ENCODE data around the gene PCBD1.

PCBD1 gene

DNA sequence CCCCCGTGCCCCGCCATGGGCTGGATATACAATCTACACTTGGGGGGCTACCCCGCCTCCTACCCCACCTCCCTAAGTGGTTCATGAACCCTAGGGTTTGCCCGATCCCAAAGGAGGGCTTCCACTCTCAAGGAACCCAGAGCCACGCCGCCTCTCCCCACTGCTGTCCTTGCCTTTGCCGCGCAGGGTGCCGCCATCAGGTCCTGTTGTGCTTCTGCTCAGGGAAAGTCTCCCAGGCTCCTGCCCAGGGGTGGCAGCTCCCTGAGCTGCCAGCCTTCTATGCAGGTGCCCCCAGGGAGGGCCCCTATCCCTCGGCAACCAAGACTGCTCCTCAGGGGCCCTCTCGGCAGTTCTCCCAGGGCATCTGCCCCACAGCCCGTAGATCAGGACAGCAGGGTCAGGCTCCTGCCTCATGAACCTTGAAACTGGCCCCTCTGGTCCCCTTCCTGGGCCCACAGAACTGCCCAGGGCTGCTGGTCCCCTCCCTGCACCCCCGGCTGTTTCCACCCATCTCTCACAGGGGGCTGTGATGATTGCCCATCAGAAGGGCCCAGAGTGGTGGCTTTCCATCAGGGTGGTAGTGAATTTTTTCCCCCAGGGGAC is 13.0 kb upstream of the PCBD1 start:
- no peak for DNase-seq

DNA sequence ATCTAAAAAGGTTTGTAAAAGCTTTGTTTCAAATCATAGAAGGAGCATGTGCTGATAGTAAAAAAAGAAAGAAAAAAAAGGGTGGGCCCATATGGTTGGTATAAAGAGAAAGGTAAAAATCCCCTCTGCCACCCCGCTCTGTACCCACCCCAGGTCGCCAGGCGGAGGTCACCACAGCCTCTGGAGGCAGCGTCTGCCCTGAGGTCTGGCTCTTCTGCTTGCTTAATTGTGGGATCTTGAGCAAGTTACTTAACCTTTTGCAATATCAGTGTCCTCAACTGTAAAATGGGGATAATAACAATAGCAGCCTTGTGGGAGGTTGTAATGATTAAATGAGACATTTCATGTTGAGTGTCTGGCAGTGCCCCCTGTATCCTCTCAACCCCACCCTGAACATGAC is 10.7 kb upstream of the PCBD1 start:
- no peak for DNase-seq

DNA sequence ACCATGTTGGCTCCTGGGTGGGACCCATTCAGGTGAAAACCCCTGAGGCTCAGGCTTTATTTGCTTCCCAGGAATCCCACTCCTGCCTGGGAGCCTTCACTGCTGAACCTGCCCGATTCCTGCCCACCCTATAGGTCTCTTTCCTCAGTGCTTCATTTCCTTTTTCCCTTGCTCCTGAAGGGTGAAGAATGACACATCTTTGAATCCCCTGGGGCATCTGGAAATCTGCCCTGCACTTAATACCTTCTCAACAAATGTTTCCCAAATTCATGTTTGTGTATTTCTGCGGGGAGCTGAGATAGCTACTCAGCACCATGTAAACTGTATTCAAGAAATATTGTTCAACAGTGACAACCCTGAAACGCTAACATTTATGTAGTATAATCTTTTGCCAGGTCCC is 10.3 kb upstream of the PCBD1 start:
- no peak for DNase-seq

DNA sequence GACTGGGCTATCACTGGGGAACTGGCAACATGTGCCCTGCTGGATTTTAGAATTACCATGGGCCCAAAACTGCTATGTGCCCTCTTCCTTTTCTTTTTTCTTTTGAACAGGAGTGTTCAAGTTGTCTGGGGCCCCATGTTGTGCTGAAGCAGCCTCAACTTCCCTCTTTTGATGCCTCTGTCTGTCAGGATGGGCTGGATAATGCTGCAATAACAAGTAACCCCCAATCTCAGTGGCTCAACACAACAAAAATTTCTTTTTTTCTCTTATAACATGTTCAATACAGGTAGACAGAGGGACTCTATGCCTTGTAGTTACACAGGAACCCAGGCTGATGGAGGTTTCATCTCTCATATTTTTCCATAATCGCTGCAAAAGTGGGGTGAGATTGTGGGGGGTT is 8.2 kb upstream of the PCBD1 start:
- DNase-seq: no peak

DNA sequence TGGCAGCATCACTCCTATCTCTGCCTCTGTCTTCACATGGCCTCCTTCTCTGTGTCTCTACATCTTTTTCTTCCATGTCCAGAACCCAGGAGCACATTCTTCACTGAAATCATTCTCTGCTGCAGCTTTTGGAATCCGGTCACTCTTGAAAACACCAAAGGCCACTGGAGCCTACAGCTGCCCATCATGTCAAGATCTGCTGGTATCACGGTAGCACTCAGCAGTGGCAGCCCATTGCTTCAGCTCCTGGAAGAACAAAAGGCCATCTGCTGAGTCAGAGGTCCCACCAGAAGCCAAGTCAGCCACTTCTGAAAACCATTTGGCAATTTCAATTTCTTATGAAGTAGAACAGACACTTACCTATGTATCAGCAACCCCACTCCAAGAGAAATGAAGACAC is 6.1 kb upstream of the PCBD1 start:
- DNase-seq: no peak

DNA sequence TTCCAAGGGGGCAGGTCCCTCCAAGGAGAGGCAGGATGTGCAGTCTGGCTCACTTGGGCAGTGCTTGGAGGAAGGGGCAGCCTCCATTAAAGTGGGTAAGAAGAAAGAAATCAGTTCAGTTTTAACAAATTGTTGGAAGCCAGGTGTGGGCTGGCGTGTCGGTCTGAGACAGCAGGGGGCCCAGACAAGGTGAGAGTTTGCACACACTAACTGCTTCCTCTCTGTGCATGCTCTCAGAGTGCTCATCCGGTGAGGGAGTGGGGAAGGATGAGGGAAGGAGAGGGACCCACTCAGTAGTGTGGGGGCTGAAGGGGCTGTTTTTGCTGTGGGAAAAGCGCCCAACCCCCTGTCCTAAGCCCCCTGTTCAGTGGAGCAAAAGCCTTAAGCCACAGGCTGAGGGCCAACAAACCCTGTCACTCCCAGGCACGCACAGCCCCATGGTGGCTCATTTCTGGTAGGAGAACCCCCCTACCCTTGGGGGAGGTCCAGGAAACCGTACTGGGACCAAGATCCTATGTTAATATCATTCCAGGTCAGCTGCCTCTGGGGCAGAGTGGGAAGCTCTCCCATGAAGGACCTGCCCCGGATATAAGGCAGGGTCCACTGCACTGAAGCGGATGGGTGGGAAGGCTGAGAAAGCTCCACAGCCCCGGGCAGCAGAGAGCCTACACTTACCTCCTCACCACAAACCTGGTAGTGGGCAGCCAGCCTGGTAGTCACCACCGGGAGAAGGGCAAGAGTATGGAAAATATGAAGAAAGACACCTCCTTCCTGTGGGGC is 5.1 kb upstream of the PCBD1 start:
- DNase-seq: no peak

DNA sequence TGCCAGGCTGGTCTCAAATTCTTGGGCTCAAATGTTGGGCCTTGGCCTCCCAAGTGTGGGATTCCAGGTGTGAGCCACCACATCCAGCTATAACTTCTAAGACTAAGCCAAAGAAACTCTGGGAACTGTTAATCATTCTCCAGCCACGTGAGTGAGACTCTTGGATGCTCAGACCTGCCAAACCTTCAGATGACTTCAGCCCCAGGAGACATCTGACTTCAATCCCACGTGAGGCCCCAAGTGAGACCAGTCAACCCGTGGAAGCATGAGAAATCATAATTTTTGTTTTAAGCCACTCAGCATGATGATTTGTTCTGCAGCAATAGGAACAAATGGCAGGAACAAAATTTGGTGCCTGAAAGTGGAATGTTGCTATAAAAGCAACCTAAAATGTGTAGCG is 4.3 kb upstream of the PCBD1 start:
- DNase-seq: no peak

DNA sequence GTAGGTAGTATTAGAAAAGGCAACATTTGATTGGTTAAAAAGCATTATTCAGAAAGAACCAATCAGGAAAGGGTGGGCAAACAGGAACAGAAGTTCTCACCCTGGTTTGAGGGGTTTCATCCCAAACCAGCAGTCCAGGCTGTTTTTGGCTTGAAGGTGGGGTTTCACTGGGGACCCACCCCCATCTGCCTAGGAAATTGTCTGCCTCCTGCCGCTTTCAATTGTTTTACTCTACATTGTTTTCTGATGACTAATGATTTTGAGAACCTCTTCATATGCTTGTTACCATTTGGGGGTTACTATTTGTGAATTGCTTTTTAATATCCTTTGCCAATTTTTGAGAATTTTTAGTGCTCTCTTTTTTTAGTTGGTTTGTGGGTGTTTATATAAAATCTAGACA is 3.3 kb upstream of the PCBD1 start:
- DNase-seq: no peak

DNA sequence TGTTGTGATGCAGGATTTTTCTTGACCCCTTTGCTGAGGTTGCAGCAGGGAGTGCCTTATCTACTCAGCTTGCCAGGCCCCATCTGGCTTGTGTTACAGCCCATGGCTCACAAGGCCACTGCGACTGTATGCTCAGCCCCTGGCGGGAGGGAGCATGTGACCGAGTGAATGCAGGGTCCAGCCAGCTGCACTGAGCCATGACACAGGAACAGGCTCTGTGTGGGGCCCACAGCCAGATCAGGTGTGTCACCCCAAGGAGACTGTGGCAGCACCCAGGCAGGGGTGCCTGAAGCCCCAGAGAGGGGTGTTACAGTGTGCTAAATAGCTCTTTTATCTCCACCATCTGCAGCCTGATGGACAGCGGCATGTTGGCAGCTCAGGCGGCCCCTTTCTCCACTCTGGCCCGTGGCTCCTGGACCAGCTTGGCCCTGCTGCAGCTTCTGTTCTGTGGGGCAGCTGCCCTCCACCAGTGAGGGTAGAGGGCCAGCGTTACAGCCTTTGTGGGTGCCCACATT is 2.6 kb upstream of the PCBD1 start:
- DNase-seq: no peak

DNA sequence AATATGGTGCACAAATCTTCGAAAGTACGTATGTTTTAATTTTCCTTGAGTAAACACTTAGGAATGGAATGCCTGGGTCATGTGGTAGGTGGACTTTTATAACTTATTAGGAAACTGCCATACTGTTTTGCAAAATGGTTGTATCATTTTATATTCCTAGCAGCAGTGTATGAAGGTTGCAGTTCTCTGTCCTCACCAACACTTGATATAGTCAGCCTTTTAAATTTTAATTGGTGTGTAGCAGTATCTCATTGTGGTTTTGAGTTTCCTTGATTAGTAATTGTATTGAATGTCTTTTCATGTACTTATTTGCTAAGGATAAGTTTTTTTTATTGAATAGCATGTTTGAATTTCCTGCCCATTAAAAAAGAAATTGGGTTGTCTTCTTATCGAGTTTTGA is 926 bp upstream of the PCBD1 start:
- DNase-seq: no peak

DNA sequence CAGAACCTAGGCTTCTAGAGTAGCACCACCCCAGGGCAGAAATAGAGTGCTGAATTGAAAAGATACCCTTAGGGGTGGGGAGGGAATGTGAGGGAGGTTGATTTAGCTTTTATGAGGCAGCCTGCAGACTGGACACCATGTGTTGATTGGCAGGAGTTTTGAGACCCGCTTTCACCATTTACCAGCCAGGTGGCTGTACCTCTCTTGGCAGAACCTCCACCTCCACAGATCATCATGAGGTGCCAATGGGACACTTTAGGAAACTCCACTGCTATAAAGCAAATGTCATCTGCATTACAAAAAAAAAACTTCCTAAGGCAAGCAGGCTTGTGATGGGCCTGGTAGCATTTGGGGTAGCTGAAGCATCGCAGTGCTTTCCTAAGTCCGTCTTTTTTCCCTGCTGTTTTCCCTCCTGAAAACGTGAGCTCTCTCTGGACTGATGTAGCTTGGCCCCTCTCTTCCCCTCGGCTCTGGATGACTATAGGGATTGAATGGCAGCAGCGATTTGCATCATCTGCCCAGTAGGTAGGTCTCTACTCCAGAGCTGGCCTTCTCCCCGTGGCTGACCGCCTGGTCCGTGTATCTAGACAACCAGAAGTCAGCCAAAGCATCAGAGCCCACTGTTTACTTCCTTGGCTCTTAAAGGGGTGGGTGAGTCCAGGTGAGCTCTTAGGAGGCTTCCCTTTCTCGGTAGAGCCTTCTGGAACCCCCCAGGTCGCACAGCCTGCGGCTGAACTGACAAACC is 1.3 kb downstream of the PCBD1 start:
- DNase-seq: no peak

DNA sequence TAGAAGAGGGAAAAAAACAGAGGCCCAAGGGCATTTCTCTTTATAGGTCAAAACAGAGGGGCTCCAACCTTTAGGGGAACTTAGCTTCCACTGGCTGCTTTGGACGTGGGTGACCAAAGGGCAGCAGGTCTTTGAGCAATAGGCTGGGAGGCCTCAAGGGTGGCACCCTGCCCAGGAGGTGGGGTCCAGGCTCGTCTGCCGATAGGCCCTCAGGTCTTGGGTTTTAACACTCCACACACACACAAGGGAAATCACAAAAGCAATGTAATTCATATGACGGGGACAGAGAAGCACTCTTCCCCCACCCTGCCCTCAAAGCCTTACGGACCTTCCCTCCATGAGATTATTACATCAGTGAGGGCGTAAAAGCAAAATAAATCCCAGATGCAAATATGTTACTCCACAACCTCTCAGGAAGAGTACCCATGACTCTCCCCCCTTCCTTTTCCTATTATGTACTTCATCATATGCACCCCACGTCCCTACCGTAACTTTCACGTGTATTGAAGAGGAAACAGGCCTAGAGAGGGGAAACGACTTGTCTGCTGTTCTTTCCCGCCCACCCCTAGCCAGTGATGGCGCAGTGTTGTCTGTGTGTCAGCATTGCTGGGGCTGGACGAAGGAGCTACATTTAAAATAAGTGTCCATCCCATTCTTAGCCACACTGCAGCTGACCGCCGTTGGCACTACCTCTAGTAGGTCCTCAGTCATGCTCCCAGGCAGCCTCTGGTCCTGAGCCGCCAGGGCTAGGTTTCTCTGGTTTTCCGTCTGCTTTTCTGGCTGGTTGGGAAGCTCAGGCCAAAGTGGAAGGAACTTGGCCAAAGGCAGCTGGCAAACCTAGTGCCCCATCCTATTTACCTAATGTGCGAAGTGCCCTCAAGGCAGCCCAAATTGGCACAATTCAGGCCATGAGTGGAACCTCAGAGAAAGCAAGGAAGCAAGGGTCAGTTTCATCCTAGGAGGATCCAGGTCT is 2.1 kb downstream of the PCBD1 start:
- DNase-seq: no peak

DNA sequence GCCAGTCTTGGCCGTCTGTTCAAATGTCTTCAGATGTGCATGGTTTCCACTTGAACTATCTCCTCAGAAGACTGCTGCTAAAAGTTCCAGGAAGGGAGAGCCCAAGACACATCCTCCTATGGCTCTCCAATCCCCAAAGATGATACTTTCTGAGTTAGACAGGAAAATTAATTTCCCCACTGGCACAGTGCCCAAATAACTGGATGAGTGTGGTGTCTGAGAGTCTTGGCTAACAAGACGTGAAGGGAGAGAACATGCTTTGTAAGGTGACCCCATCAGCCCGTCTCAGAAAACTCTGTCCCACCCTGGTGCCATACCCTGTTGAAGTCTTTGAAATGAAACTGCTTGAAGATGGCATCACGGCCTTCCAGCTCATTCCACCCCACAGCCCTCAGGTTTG is 2.9 kb downstream of the PCBD1 start:
- no peak for DNase-seq

DNA sequence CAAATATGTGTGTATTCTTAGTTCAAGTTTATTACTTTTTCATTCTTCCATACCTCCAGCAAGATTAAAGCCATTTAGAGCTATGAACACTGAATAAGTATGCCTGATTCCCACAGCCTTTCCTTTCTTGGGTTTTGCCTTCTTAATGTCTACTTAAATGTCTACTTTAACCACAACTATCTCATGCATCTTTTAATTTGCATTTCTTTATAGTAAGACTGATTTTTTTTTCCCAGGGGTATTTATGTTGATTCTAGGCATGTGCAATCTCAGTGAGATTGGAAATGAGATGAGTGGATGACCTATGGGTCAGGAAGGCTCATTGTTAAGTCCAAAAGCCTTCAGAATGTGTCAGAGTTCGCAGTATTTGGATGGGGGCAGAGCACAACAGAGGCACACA is 3.6 kb downstream of the PCBD1 start:
- no peak for DNase-seq

DNA sequence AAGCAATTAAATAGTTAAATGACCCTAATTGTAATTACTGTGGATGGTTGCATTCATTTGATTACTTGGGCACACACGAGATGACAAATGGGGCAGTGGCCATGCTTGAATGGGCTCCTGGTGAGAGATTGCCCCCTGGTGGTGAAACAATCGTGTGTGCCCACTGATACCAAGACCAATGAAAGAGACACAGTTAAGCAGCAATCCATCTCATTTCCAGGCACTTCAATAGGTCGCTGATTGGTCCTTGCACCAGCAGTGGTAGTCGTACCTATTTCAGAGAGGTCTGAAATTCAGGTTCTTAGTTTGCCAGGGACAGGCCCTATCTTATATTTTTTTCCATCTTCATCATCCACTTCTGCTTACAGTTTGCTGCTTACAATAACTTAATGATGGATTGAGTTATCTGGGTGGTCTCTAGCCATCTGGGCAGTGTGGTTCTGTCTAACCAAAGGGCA is 8.3 kb downstream of the PCBD1 start:
- DNase-seq: peak; percentile 74

DNA sequence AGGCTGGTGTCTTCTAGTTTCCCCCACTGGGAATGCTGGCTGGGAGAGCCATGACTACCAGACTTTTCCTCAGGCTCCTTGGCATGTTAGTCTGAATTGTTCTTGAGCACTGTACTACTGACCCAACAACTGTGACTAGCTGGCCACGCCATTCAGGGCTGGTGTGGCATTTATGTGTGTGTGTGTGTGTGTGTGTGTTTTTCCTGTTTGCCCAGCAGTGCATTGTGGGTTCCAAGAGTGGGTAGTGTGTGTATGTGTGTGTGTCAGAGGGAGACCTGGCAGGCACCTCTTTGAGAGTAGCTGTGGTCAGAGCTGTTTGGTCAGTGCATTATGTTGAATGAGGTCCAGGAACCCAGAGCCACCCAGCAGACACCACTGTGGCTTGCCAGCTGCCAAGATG is 9.2 kb downstream of the PCBD1 start:
- no peak for DNase-seq

DNA sequence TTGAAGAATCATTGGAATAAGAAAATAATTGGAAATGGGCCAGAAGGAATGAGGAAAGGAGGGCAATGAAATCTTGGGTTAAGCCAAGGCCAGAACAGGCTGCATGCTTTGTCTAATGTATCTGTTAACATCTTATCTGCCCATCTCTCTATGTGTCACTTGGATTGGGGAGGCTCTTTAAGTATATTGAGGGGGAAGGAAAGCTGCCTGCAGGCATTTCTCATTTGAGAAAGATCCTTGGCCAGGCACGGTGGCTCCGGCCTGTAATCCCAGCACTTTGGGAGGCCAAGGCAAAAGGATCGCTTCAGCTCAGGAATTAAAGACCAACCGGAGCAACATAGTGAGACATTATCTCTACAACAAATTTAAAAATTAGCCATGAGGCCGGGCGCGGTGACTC is 14.3 kb downstream of the PCBD1 start:
- DNase-seq: no peak

DNA sequence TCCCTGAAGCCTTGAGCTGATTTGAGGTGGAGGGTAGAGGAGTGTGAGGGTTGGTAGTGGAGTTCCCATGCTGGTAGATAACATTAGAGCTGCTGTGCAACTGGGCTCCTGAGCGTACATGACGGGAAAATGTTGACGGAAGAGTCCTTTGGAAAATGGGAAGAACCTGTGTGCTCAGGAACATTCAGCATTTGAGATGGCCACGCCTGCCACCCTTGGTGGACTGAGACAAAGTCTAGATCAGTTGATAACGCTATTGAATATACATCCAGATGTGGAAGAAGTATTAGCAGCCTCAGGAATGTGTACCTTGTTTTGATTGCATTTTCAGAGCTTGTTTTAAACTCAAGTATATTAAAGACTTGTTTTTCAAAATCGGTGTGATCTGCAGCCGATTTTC is 16.1 kb downstream of the PCBD1 start:
- no peak for DNase-seq

DNA sequence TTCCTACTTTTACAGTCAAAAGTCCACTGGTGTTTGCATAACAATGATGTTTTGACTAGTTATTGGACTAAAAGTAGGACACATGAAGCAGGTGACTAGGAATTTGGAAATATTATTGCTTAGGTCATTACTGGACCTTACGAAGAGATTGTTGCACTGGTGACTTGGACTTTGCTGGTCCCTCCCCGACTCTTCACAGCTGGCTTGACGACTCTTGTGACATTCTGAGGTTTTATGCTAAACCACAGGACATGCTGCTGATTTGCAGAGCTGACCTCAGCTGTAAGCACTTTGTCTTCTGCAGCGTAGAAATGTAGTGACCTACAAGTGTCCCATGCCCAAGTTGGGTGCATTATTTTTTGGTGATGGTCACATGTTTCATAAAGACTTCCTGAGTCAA is 21.9 kb downstream of the PCBD1 start:
- no peak for DNase-seq

DNA sequence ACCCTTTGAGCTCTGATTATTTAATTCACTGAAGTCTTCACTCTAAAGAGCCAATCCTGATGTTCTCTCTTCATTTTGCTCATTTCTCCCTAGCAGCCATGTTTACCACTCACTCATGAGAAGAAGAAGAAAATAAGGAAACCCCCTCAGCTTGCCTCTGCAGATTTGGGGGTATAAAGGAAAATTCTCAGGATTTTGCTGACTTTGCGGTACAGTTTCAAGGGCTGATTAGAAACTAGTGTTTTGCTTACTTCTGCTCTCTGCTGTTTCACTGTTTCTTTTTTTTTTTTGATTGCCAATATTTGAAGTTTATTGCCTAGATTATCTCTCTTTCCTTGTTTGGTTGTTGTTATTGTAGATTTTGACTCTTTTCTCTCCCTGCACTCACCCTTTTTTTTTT is 23.4 kb downstream of the PCBD1 start:
- DNase-seq: no peak

DNA sequence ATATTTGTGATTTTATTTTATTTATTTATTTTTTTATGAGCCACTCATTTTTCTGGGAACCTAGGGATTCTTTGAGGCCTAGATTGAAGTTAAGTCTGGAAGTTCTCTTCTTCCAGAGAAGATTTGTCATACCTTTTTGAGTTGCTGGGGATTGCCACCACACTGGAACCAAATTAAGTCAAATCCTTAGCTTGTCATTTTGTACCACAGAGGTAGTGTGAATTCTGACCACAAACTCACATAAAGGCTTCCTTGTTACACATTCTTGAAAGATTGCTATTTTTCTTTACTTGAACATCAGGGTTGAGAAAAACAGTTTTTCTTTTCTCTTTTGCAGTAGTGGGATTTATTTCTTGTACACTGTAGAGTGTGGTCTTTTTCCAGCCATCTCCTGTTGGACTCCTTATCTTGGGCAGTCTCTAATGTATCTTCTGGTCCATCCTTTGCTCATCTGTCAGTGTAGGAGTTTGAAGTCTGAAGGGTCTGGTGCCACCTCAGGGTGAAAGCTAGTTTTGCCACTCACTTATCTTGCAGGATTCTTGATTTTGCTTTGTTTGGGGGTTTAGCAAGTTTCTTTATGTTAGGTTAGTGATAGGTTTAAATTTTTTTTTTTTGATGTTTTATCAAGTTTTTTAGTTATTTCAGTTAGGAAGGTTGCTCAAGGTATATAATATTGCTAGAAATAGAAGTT is 24.8 kb downstream of the PCBD1 start:
- DNase-seq: no peak
